ENCODE measurements around the gene ECT2. TPM values are rescaled to one million over a fixed set of nuclear protein-coding genes. Genes with fewer than 3 reads are reported as not detected.

Gene ECT2
- polyA plus RNA-seq, 1 donor from 2014 or later = 6.3 TPM

DNA sequence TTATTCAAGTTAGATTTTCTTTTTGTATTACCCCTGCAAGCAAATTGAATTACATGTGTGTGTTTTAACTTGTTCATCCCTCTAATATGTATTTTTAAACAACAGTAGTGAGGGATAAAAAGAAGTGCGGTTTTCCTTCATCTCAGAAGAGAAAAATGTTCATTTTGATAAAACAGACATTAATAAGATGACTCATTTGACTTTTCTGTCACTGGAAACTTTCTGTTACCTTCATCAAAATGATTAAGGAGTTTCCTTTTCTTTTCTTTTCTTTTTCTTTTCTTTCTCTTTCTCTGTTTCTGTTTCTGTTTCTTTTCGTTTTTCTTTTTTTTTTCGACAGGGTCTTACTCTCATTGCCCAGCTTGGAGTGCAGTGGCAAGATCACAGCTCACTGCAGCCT lies 53.0 kb downstream of the ECT2 start:
- H3K9ac ChIP-seq (ENCODE audit: low read length) = no peak overlapping the region
- no peaks in the 10 kb centered on the region for H3K27me3 ChIP-seq (ENCODE audit: insufficient read depth, low read depth, low read length)
- H3F3A ChIP-seq (ENCODE audit: insufficient read depth, low read length, poor library complexity, severe bottlenecking) = no peaks in the 10 kb centered on the region
- H2AFZ ChIP-seq (ENCODE audit: low read depth, low read length) = no peak overlapping the region
- H3K9me3 ChIP-seq (ENCODE audit: low read length) = no peaks in the 10 kb centered on the region
- H3K4me3 ChIP-seq (ENCODE audit: low read length) = no peak overlapping the region
- no peaks in the 10 kb centered on the region for H3K79me2 ChIP-seq (replicated peaks; ENCODE audit: insufficient read depth, low read length)
- no peaks in the 10 kb centered on the region for H3K9me2 ChIP-seq (ENCODE audit: insufficient read depth, low read length)
- H3K27ac ChIP-seq (ENCODE audit: low read length) = no peak overlapping the region
- TF ChIP-seq POLR2AphosphoS5 (IDR thresholded peaks at IDR 0.05) (no peak), TAF1 (IDR thresholded peaks at IDR 0.05; ENCODE audit: low read depth) (no peak), EP300 (conservative IDR thresholded peaks at IDR 0.05; ENCODE audit: poor library complexity, severe bottlenecking) (no peak), SMC3 (conservative IDR thresholded peaks at IDR 0.05; ENCODE audit: poor library complexity) (no peak), RAD21 (conservative IDR thresholded peaks at IDR 0.05) (no peak), MXI1 (conservative IDR thresholded peaks at IDR 0.05; ENCODE audit: poor library complexity, severe bottlenecking) (no peak), EZH2 (IDR thresholded peaks at IDR 0.05; ENCODE audit: borderline replicate concordance, insufficient read depth, low read length, poor library complexity, severe bottlenecking) (no peak)
- TF ChIP-seq, protein P1, sequence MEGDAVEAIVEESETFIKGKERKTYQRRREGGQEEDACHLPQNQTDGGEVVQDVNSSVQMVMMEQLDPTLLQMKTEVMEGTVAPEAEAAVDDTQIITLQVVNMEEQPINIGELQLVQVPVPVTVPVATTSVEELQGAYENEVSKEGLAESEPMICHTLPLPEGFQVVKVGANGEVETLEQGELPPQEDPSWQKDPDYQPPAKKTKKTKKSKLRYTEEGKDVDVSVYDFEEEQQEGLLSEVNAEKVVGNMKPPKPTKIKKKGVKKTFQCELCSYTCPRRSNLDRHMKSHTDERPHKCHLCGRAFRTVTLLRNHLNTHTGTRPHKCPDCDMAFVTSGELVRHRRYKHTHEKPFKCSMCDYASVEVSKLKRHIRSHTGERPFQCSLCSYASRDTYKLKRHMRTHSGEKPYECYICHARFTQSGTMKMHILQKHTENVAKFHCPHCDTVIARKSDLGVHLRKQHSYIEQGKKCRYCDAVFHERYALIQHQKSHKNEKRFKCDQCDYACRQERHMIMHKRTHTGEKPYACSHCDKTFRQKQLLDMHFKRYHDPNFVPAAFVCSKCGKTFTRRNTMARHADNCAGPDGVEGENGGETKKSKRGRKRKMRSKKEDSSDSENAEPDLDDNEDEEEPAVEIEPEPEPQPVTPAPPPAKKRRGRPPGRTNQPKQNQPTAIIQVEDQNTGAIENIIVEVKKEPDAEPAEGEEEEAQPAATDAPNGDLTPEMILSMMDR (IDR thresholded peaks at IDR 0.05; ENCODE audit: poor library complexity, severe bottlenecking) = no peak
- TF ChIP-seq, protein P2, sequence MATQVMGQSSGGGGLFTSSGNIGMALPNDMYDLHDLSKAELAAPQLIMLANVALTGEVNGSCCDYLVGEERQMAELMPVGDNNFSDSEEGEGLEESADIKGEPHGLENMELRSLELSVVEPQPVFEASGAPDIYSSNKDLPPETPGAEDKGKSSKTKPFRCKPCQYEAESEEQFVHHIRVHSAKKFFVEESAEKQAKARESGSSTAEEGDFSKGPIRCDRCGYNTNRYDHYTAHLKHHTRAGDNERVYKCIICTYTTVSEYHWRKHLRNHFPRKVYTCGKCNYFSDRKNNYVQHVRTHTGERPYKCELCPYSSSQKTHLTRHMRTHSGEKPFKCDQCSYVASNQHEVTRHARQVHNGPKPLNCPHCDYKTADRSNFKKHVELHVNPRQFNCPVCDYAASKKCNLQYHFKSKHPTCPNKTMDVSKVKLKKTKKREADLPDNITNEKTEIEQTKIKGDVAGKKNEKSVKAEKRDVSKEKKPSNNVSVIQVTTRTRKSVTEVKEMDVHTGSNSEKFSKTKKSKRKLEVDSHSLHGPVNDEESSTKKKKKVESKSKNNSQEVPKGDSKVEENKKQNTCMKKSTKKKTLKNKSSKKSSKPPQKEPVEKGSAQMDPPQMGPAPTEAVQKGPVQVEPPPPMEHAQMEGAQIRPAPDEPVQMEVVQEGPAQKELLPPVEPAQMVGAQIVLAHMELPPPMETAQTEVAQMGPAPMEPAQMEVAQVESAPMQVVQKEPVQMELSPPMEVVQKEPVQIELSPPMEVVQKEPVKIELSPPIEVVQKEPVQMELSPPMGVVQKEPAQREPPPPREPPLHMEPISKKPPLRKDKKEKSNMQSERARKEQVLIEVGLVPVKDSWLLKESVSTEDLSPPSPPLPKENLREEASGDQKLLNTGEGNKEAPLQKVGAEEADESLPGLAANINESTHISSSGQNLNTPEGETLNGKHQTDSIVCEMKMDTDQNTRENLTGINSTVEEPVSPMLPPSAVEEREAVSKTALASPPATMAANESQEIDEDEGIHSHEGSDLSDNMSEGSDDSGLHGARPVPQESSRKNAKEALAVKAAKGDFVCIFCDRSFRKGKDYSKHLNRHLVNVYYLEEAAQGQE (IDR thresholded peaks at IDR 0.05; ENCODE audit: borderline replicate concordance) = no peak
- no peaks in the 10 kb centered on the region for H4K20me1 ChIP-seq (ENCODE audit: insufficient read depth)
- H3K4me2 ChIP-seq (ENCODE audit: low read length) = no peak overlapping the region
- no peaks in the 10 kb centered on the region for H3K36me3 ChIP-seq (ENCODE audit: insufficient read depth, low read length)

DNA sequence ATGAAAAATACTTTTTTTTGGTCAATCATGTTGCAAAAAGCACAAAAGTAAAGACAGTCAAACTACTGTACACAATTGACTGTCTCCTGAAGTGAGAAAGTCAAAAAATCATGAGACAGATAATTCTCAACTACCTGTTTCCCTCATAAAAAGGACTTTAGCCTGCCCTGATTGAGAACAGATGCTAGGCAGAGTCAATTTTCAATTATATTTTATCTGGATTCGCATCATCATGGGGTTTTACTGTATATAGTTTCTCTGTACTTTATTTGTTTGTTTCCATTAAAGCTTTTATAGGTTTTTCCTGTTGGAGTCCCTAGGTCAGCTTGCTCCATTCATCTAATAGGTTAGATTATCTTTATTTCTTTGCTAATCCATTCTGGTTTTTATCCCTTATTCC lies 53.8 kb downstream of the ECT2 start:
- no peaks in the 10 kb centered on the region for H4K20me1 ChIP-seq (ENCODE audit: insufficient read depth)
- H3K4me2 ChIP-seq (ENCODE audit: low read length) = no peak overlapping the region
- H3K27me3 ChIP-seq (ENCODE audit: insufficient read depth, low read depth, low read length) = no peaks in the 10 kb centered on the region
- H3K4me3 ChIP-seq (ENCODE audit: low read length) = no peak overlapping the region
- no peak overlapping the region for H3K27ac ChIP-seq (ENCODE audit: low read length)
- H3K9me3 ChIP-seq (ENCODE audit: low read length) = no peaks in the 10 kb centered on the region
- no peaks in the 10 kb centered on the region for H3K9me2 ChIP-seq (ENCODE audit: insufficient read depth, low read length)
- no peak overlapping the region for H3K9ac ChIP-seq (ENCODE audit: low read length)
- no peak overlapping the region for H2AFZ ChIP-seq (ENCODE audit: low read depth, low read length)
- TF ChIP-seq, protein P2 (IDR thresholded peaks at IDR 0.05; ENCODE audit: borderline replicate concordance) = no peak
- TF ChIP-seq TAF1 (IDR thresholded peaks at IDR 0.05; ENCODE audit: low read depth) = no peak
- TF ChIP-seq EZH2 (IDR thresholded peaks at IDR 0.05; ENCODE audit: borderline replicate concordance, insufficient read depth, low read length, poor library complexity, severe bottlenecking) = no peak
- no peak for TF ChIP-seq SMC3 (conservative IDR thresholded peaks at IDR 0.05; ENCODE audit: poor library complexity)
- TF ChIP-seq POLR2AphosphoS5 (IDR thresholded peaks at IDR 0.05) = no peak
- TF ChIP-seq RAD21 (conservative IDR thresholded peaks at IDR 0.05) = no peak
- TF ChIP-seq MXI1 (conservative IDR thresholded peaks at IDR 0.05; ENCODE audit: poor library complexity, severe bottlenecking) = no peak
- TF ChIP-seq, protein P1 (IDR thresholded peaks at IDR 0.05; ENCODE audit: poor library complexity, severe bottlenecking) = no peak
- TF ChIP-seq EP300 (conservative IDR thresholded peaks at IDR 0.05; ENCODE audit: poor library complexity, severe bottlenecking) = no peak
- no peaks in the 10 kb centered on the region for H3K79me2 ChIP-seq (replicated peaks; ENCODE audit: insufficient read depth, low read length)
- H3F3A ChIP-seq (ENCODE audit: insufficient read depth, low read length, poor library complexity, severe bottlenecking) = no peaks in the 10 kb centered on the region
- H3K36me3 ChIP-seq (ENCODE audit: insufficient read depth, low read length) = no peaks in the 10 kb centered on the region
